NT2/D1 (cell line): ENCODE results near the gene PPP1R9A.

Experiments used
- SUZ12 ChIP-seq: IDR thresholded peaks from 2 replicates; pipeline ENCODE4 v1.6.1; 2011; ENCODE audit not compliant: insufficient read length, insufficient read depth; ENCODE audit errors: extremely low read depth
- YY1 ChIP-seq: IDR thresholded peaks from 2 replicates; pipeline ENCODE4 v1.6.1; 2011; ENCODE audit not compliant: insufficient read length, insufficient read depth
- ZNF274 ChIP-seq: IDR thresholded peaks from 2 replicates; pipeline ENCODE4 v1.6.1; 2011; ENCODE audit warnings: mild to moderate bottlenecking, low read depth, low read length

DNA sequence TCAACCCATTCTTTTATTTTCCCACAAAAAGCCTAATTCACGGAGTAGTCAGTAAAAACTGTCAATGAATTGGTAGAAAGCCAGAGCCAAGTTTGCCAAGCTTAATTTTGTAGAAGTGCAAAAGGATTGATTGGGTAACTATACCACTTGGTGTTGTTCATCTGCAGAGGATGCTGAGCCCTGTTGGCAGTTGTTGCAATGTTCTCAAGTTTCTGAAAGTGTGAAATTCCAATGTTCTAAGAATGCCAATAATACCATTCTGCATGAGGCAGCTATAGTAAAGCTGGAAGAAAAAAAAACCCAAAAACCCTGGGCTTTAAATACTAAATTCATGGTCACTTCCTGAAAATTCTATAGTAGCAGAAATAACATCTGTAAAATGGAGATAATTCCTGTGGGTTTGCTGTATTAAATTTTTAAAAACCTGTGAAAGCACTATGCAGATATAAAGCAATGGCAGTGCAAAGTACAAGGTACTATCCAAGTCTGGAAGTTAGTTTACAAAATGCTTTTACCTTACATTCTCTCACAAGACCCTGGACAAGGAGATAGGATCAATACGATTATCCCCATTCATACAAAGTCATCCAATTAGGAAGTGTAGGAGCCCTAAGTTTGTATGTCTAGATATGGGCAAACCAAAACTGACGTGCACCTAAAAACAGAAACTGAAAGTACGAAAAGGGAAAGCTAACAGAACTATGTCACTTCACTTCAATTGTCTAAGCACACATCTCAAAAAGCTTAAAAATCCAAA lies 423.0 kb downstream of the PPP1R9A start:
- TF ChIP-seq YY1 = no peak
- TF ChIP-seq ZNF274 = no peak
- no peak for TF ChIP-seq SUZ12
